H1 (cell line): Measurements from ENCODE around the gene PRTG. TPM values are rescaled to one million over a fixed set of nuclear protein-coding genes. Genes with fewer than 3 reads are reported as not detected.

Experiments
- CTCF ChIA-PET: fragments of 300-600 bp; sonication (Branson Sonifier 250); formaldehyde crosslinking; loops from one replicate; lab custom pipeline; 2021; ENCODE audit not compliant: partially characterized antibody; lab: Charles Lee
- POLR2A ChIA-PET: fragments of 300-600 bp; sonication (Branson Sonifier 250); formaldehyde crosslinking; loops from one replicate; lab custom pipeline; 2021; ENCODE audit warnings: inconsistent platforms; ENCODE audit not compliant: partially characterized antibody; lab: Charles Lee
- DNase-seq, 2 experiments: peaks; one replicate each; pipeline versions ENCODE4 v3.0.0 to v3.0.0-alpha.2; 2010 to 2022; ENCODE audit warnings: low spot score in 2 of 2, low read depth in 1 of 2, mixed read lengths in 1 of 2
- FAIRE-seq: peaks from 2 replicates; lab custom pipeline; 2011; peaks lifted over from hg19 to GRCh38; lab: Jason Lieb, UNC
- H2AFZ ChIP-seq: 2 replicates; pipeline ENCODE4 v1.8.1; 2012; ENCODE audit warnings: low read length, inconsistent platforms
- H2AK5ac ChIP-seq: 2 replicates; pipeline ENCODE4 v1.6.1; 2013; ENCODE audit warnings: low read depth, low read length
- H2BK120ac ChIP-seq: replicated peaks from 2 replicates; pipeline ENCODE3; 2013; ENCODE audit warnings: low read depth, low read length, inconsistent platforms
- H2BK12ac ChIP-seq: 2 replicates; pipeline ENCODE4 v1.6.1; 2013; ENCODE audit warnings: low read depth, low read length
- H2BK15ac ChIP-seq: 2 replicates; pipeline ENCODE4 v1.6.1; 2013; ENCODE audit warnings: low read length
- H2BK20ac ChIP-seq: 2 replicates; pipeline ENCODE4 v1.6.1; 2013; ENCODE audit warnings: low read length
- H2BK5ac ChIP-seq: 2 replicates; pipeline ENCODE4 v1.6.1; 2013; ENCODE audit warnings: low read depth, low read length
- H3K14ac ChIP-seq: 2 replicates; pipeline ENCODE4 v1.6.1; 2013; ENCODE audit warnings: inconsistent platforms; ENCODE audit not compliant: insufficient read length
- H3K18ac ChIP-seq: 2 replicates; pipeline ENCODE4 v1.6.1; 2013; ENCODE audit warnings: low read length; ENCODE audit errors: extremely low read depth
- H3K23ac ChIP-seq: 2 replicates; pipeline ENCODE4 v1.6.1; 2013; ENCODE audit warnings: inconsistent platforms; ENCODE audit not compliant: insufficient read length
- H3K23me2 ChIP-seq: 2 replicates; pipeline ENCODE4 v1.6.1; 2013; ENCODE audit warnings: low read depth, low read length
- H3K27ac ChIP-seq: 2 replicates; pipeline ENCODE4 v1.6.1; 2011; ENCODE audit warnings: low read depth, low read length, inconsistent platforms
- H3K27me3 ChIP-seq, 4 experiments: replicated peaks in 1 of 4; 1 replicate in 1 of 4; 2 replicates in 3 of 4; pipeline versions ENCODE4 v1.6.1 to v1.8.1; 2011 to 2013; ENCODE audit warnings: low read length in 3 of 4, mild to moderate bottlenecking in 3 of 4, inconsistent platforms in 2 of 4, mixed read lengths in 2 of 4, moderate library complexity in 1 of 4; ENCODE audit not compliant: control insufficient read depth in 3 of 4, insufficient read depth in 3 of 4; ENCODE audit errors: extremely low read depth in 1 of 4
- H3K36me3 ChIP-seq, 4 experiments: 2 replicates each; pipeline versions ENCODE4 v1.6.1 to v1.8.1; 2011 to 2013; ENCODE audit warnings: mild to moderate bottlenecking in 4 of 4, low read length in 3 of 4, moderate library complexity in 2 of 4, control low read depth in 1 of 4, inconsistent platforms in 1 of 4; ENCODE audit not compliant: insufficient read depth in 4 of 4, control insufficient read depth in 2 of 4
- H3K4ac ChIP-seq: replicated peaks from 2 replicates; pipeline ENCODE3; 2013; ENCODE audit warnings: low read length, low read depth, mixed read lengths, inconsistent platforms; ENCODE audit not compliant: insufficient read length
- H3K4me1 ChIP-seq, 4 experiments: replicated peaks in 1 of 4; 1 replicate in 1 of 4; 2 replicates in 3 of 4; pipeline versions ENCODE4 v1.6.1 to v1.8.1; 2011 to 2013; ENCODE audit warnings: low read length in 3 of 4, inconsistent platforms in 2 of 4, mixed read lengths in 1 of 4; ENCODE audit not compliant: insufficient read depth in 4 of 4, control insufficient read depth in 3 of 4
- H3K4me2 ChIP-seq, 2 experiments: 2 replicates each; pipeline versions ENCODE4 v1.6.1 to v1.8.1; 2011 to 2013; ENCODE audit warnings: low read depth in 2 of 2, low read length in 2 of 2, control low read depth in 1 of 2, inconsistent platforms in 1 of 2, mild to moderate bottlenecking in 1 of 2; ENCODE audit not compliant: insufficient read depth in 1 of 2
- H3K4me3 ChIP-seq, 4 experiments: fragments of 200-600, 300-600 bp in 1 of 4; sonication (generic), shearing (Covaris generic), sonication (Bioruptor Twin) in 1 of 4; 2 replicates each; pipeline versions ENCODE4 v1.5.1 to v1.8.1; 2011 to 2016; ENCODE audit warnings: low read length in 4 of 4, low read depth in 3 of 4, control low read depth in 2 of 4, inconsistent platforms in 2 of 4, mild to moderate bottlenecking in 2 of 4, mixed read lengths in 1 of 4, moderate library complexity in 1 of 4; ENCODE audit not compliant: insufficient read depth in 2 of 4; ENCODE audit errors: extremely low read depth in 1 of 4
- H3K56ac ChIP-seq: replicated peaks from 2 replicates; pipeline ENCODE3; 2013; ENCODE audit warnings: low read depth, mild to moderate bottlenecking, mixed read lengths, low read length, inconsistent platforms; ENCODE audit not compliant: insufficient read length
- H3K79me1 ChIP-seq: 2 replicates; pipeline ENCODE4 v1.6.1; 2013; ENCODE audit warnings: low read depth, low read length, control low read depth
- H3K79me2 ChIP-seq, 2 experiments: 2 replicates each; pipeline versions ENCODE4 v1.6.1 to v1.8.1; 2012 to 2013; ENCODE audit warnings: low read length in 2 of 2, mild to moderate bottlenecking in 2 of 2, inconsistent platforms in 1 of 2; ENCODE audit not compliant: insufficient read depth in 2 of 2, control insufficient read depth in 1 of 2
- H3K9ac ChIP-seq, 4 experiments: replicated peaks in 1 of 4; 1 replicate in 1 of 4; 2 replicates in 3 of 4; pipeline versions ENCODE4 v1.6.1 to v1.8.1; 2011 to 2013; ENCODE audit warnings: low read depth in 3 of 4, low read length in 3 of 4, control low read depth in 2 of 4, mild to moderate bottlenecking in 2 of 4, moderate library complexity in 2 of 4, inconsistent platforms in 1 of 4; ENCODE audit errors: extremely low read depth in 1 of 4
- H3K9me3 ChIP-seq, 2 experiments: 2 replicates each; pipeline versions ENCODE4 v1.6.1 to v1.8.1; 2012 to 2013; ENCODE audit warnings: mild to moderate bottlenecking in 2 of 2, moderate library complexity in 2 of 2, control low read depth in 1 of 2, inconsistent platforms in 1 of 2, low read depth in 1 of 2, low read length in 1 of 2, mixed read lengths in 1 of 2; ENCODE audit not compliant: insufficient read depth in 2 of 2
- H4K20me1 ChIP-seq, 2 experiments: replicated peaks in 1 of 2; 2 replicates each; pipeline versions ENCODE3 to v1.8.1; 2011 to 2013; ENCODE audit warnings: inconsistent platforms in 2 of 2, low read length in 2 of 2, mild to moderate bottlenecking in 1 of 2; ENCODE audit not compliant: insufficient read depth in 2 of 2, control insufficient read depth in 1 of 2
- H4K5ac ChIP-seq: 2 replicates; pipeline ENCODE4 v1.6.1; 2013; ENCODE audit warnings: low read length, low read depth, mixed read lengths, inconsistent platforms; ENCODE audit not compliant: insufficient read length
- H4K8ac ChIP-seq: 2 replicates; pipeline ENCODE4 v1.8.0; 2013; ENCODE audit warnings: mild to moderate bottlenecking, moderate library complexity, low read length, inconsistent platforms; ENCODE audit not compliant: insufficient read depth; ENCODE audit errors: extremely low read depth
- H4K91ac ChIP-seq: replicated peaks from 2 replicates; pipeline ENCODE3; 2013; ENCODE audit warnings: low read length, mixed read lengths, inconsistent platforms; ENCODE audit not compliant: insufficient read length
- CBX5 ChIP-seq: fragments of 300-800, 300-1000 bp; sonication (generic); IDR thresholded peaks from 2 replicates; pipeline ENCODE4 v1.7.1; 2016; ENCODE audit warnings: antibody characterized with exemption, low read length, low read depth
- CREB1 ChIP-seq: IDR thresholded peaks from 2 replicates; pipeline ENCODE4 v1.6.1; 2012; ENCODE audit warnings: inconsistent platforms
- KDM5A ChIP-seq: fragments of 200-600 bp; IDR thresholded peaks from 2 replicates; pipeline ENCODE4 v1.7.1; 2012; ENCODE audit warnings: mild to moderate bottlenecking, low read length, inconsistent platforms, mixed read lengths
- MAFK ChIP-seq: IDR thresholded peaks from 2 replicates; pipeline ENCODE4 v1.6.1; 2012; ENCODE audit warnings: low read depth, mild to moderate bottlenecking, improper control_type of control experiment, low read length
- RAD21 ChIP-seq, 2 experiments: IDR thresholded peaks in 1 of 2; conservative IDR thresholded peaks in 1 of 2; 2 replicates each; pipeline ENCODE4 v1.6.1; 2011; ENCODE audit warnings: low read depth in 2 of 2, low read length in 2 of 2, improper control_type of control experiment in 1 of 2, inconsistent platforms in 1 of 2, mild to moderate bottlenecking in 1 of 2, moderate library complexity in 1 of 2
- TAF7 ChIP-seq: optimal IDR thresholded peaks from 2 replicates; pipeline ENCODE3; 2011; ENCODE audit warnings: low read depth, mild to moderate bottlenecking, inconsistent platforms, low read length, moderate library complexity, borderline replicate concordance
- WGBS, 2 experiments: shearing (Covaris generic) in 1 of 2; methylation state at CpG; one replicate each; pipeline versions ENCODE4 v1.1.6 to v1.1.7; 2013 to 2015; ENCODE audit warnings: low lambda C conversion rate in 2 of 2, mixed read lengths in 2 of 2, inconsistent platforms in 1 of 2, low coverage in 1 of 2, missing lambda C conversion rate in 1 of 2; ENCODE audit not compliant: insufficient replicate concordance in 2 of 2, insufficient coverage in 1 of 2, insufficient read length in 1 of 2; ENCODE audit errors: extremely low coverage in 1 of 2, missing lambda C conversion rate in 1 of 2; 5-methylcytosine and 5-hydroxymethylcytosine counted together
- polyA plus RNA-seq, 7 experiments: library from polyadenylated mRNA; depleted of rRNA in 3 of 7; stranded (reverse) in 5 of 7; unstranded in 2 of 7; fragments of >200 nt in 5 of 7; fragments of 200-250 nt in 2 of 7; gene quantifications; 1 replicate in 5 of 7; 2 replicates in 1 of 7; 4 replicates in 1 of 7; pipeline versions ENCODE4 v1.2.1 to v1.2.3, GENCODE V29; 2011 to 2013; ENCODE audit warnings: missing spikeins in 2 of 7, mixed read lengths in 2 of 7
- total RNA-seq: library from RNA; stranded (reverse); fragmentation: NEBNext Ultra II Directional; extraction: Animal tissue kit (Norgen Biotek cat#: 25700); gene quantifications from 2 replicates; pipeline ENCODE4 v1.2.1, GENCODE V29; 2021

PRTG gene
- total and polyA plus RNA-seq, 2 of the 8 experiments (the other 6 are each of a cell fraction or from before 2014, with no cell fraction given) = 3.1 to 3.2 TPM

GRCh38 chr15:55630858-55631257 is 112.1 kb downstream of the PRTG start:
- WGBS, 2 experiments = 85% methylated on average over 3 of the region's 3 CpGs; no CpG with 5 or more reads in 1 of the 2 experiments
- no peak for FAIRE-seq

More at GRCh38 chr15:55630858-55631257, 112.1 kb downstream of the PRTG start:
- ChIA-PET CTCF (interaction anchor here (0.8 to 2.0 kb wide), 4 partner anchors 9 to 117 kb away, joined by 3 to 4 read pairs (median 3); no protein-coding TSS in a partner anchor), POLR2A (no interaction called here)
- Histone ChIP-seq H2BK120ac (no peak overlapping the region), H2BK12ac (no peak overlapping the region), H3K14ac (no peak overlapping the region), H3K9ac (no peak overlapping the region), H3K27ac (no peak overlapping the region), H2AK5ac (no peak overlapping the region), H2BK5ac (no peak overlapping the region), H3K79me2 (no peaks in the 10 kb centered on the region), H4K20me1 (no peaks in the 10 kb centered on the region), H2BK15ac (no peak overlapping the region), H2BK20ac (no peak overlapping the region), H3K4me1 (no peaks in the 10 kb centered on the region), H4K91ac (no peak overlapping the region), H3K79me1 (no peaks in the 10 kb centered on the region), H3K23ac (no peak overlapping the region), H3K36me3 (no peaks in the 10 kb centered on the region), H2AFZ (no peak overlapping the region), H3K56ac (no peak overlapping the region), H3K4me2 (no peak overlapping the region), H3K4me3 (no peak overlapping the region), H3K4ac (no peak overlapping the region), H3K9me3 (no peaks in the 10 kb centered on the region), H3K18ac (no peak overlapping the region), H3K27me3 (no peaks in the 10 kb centered on the region), H4K8ac (no peak overlapping the region), H3K23me2 (no peaks in the 10 kb centered on the region), H4K5ac (no peak overlapping the region)
- no peak for TF ChIP-seq RAD21 (IDR thresholded peaks at IDR 0.05 in 1 of 2, conservative IDR thresholded peaks at IDR 0.05 in 1 of 2; ENCODE audit: low read depth in 2 of 2, low read length in 2 of 2)
- no peak for TF ChIP-seq MAFK
- no peak for TF ChIP-seq TAF7
- no peak for TF ChIP-seq CBX5
- TF ChIP-seq CREB1 = no peak
- TF ChIP-seq KDM5A = no peak
- no peak for DNase-seq
